Testis (tissue), 3 donors: ENCODE measurements around the gene DLEC1. TPM values are rescaled to one million over a fixed set of nuclear protein-coding genes. Genes with fewer than 3 reads are reported as not detected.

Experiments
- DNase-seq: peaks from one replicate; pipeline ENCODE4 v3.0.0-alpha.2; 2019
- H3K27ac ChIP-seq, 2 donors: fragments of 200-600 bp; sonication (generic); one replicate each; pipeline ENCODE4 v1.5.1; 2019
- H3K27me3 ChIP-seq: fragments of 200-600 bp; sonication (generic); one replicate; pipeline ENCODE4 v1.5.1; 2019
- H3K36me3 ChIP-seq: fragments of 200-600 bp; sonication (generic); one replicate; pipeline ENCODE4 v1.5.1; 2017; ENCODE audit warnings: low read depth; ENCODE audit errors: missing control alignments
- H3K4me1 ChIP-seq: fragments of 200-600 bp; sonication (generic); one replicate; pipeline ENCODE4 v1.5.1; 2019
- H3K4me3 ChIP-seq, 2 donors: fragments of 200-600 bp; sonication (generic); one replicate each; pipeline ENCODE4 v1.5.1; 2017 to 2019
- H3K9me3 ChIP-seq: fragments of 200-600 bp; sonication (generic); one replicate; pipeline ENCODE4 v1.5.1; 2017
- POLR2A ChIP-seq: fragments of 450-650 bp; IDR thresholded peaks from one replicate; pipeline ENCODE4 v1.6.1; 2017; ENCODE audit warnings: antibody characterized with exemption, mild to moderate bottlenecking, moderate library complexity
- WGBS, 2 donors: methylation state at CpG; one replicate each; pipeline ENCODE4 v1.1.5; 2018; 5-methylcytosine and 5-hydroxymethylcytosine counted together
- intact Hi-C: fragments of 100-400 bp; cut with DNase I; formaldehyde crosslinking; loops from one replicate; pipeline ENCODE4 v1.15.1; 2023; ENCODE audit warnings: low total_unique reads
- polyA plus RNA-seq: library from polyadenylated mRNA; stranded (reverse); fragments of 350-450 nt; fragmentation: Illumina TruSeq; extraction: RNeasy Lipid Tissue Mini Kit (QIAGEN cat#74804); gene quantifications from one replicate; pipeline ENCODE4 v1.2.3, GENCODE V29; 2014; ENCODE audit warnings: low read depth, low replicate concordance; ENCODE audit not compliant: insufficient read depth
- total RNA-seq, 2 donors: library from RNA; depleted of rRNA; stranded (reverse); fragments of >200 nt; gene quantifications; one replicate each; pipeline ENCODE4 v1.2.3, GENCODE V29; 2016
- TF ChIP-seq, protein P1 (sequence below), 3 experiments: fragments of 450-650 bp in 2 of 3; fragments of 200-600 bp in 1 of 3; sonication (generic) in 1 of 3; IDR thresholded peaks; one replicate each; pipeline ENCODE4 v1.5.1; 2016 to 2019; ENCODE audit warnings: antibody characterized with exemption in 3 of 3, mild to moderate bottlenecking in 2 of 3, moderate library complexity in 1 of 3

Gene DLEC1
- total and polyA plus RNA-seq, 3 donors from 2014 or later = 32.3 to 40.8 (median 36.9) TPM

DNA sequence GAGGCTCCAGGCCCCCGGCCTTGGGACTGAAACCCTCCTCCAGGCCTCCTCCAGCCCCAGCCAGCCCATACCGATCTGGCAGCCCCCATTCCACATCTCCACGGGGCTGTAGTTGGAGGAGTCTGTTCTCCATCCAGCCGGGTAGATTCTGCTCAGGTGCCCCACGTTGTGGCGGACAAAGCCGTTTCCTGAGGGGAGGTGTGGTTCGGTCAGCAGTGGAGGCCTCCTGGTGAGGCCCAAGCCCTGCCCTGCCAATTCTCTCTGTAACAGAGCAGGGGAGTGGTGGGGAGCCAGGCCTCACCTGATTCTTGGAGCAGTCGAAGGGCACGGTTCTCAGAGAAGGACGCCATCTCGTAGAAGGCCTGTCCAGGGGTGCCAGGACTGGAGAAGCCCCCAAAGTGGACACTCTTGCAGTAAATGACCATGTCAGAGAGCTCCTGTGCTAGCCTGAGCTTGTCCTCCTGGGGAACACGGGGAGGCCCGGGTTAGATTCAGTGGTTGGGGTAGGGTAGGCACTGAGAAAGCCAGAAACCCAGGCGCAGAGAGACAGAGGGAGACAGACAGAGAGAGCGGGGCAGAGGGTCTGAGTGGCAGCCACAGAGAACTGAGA is 29.9 kb upstream of the DLEC1 start:
- no peak for TF ChIP-seq POLR2A
- TF ChIP-seq, protein P1, sequence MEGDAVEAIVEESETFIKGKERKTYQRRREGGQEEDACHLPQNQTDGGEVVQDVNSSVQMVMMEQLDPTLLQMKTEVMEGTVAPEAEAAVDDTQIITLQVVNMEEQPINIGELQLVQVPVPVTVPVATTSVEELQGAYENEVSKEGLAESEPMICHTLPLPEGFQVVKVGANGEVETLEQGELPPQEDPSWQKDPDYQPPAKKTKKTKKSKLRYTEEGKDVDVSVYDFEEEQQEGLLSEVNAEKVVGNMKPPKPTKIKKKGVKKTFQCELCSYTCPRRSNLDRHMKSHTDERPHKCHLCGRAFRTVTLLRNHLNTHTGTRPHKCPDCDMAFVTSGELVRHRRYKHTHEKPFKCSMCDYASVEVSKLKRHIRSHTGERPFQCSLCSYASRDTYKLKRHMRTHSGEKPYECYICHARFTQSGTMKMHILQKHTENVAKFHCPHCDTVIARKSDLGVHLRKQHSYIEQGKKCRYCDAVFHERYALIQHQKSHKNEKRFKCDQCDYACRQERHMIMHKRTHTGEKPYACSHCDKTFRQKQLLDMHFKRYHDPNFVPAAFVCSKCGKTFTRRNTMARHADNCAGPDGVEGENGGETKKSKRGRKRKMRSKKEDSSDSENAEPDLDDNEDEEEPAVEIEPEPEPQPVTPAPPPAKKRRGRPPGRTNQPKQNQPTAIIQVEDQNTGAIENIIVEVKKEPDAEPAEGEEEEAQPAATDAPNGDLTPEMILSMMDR (IDR thresholded peaks at IDR 0.05) = no peak
- Histone ChIP-seq H3K27me3 (no peaks in the 10 kb centered on the region), H3K4me3 (no peak overlapping the region), H3K9me3 (no peaks in the 10 kb centered on the region), H3K4me1 (peaks cover 22% of the 10 kb centered on the region), H3K36me3 (no peaks in the 10 kb centered on the region), H3K27ac (peak overlapping the region in 1 of 2 donors; percentile 7)
- no peak for DNase-seq
- intact Hi-C loops = loop anchor here (10.0 kb wide), 1 partner anchor 154 kb away; no protein-coding TSS in a partner anchor
- 76 to 92% methylated on average over 8 to 16 of the region's 16 CpGs for WGBS, 2 donors

DNA sequence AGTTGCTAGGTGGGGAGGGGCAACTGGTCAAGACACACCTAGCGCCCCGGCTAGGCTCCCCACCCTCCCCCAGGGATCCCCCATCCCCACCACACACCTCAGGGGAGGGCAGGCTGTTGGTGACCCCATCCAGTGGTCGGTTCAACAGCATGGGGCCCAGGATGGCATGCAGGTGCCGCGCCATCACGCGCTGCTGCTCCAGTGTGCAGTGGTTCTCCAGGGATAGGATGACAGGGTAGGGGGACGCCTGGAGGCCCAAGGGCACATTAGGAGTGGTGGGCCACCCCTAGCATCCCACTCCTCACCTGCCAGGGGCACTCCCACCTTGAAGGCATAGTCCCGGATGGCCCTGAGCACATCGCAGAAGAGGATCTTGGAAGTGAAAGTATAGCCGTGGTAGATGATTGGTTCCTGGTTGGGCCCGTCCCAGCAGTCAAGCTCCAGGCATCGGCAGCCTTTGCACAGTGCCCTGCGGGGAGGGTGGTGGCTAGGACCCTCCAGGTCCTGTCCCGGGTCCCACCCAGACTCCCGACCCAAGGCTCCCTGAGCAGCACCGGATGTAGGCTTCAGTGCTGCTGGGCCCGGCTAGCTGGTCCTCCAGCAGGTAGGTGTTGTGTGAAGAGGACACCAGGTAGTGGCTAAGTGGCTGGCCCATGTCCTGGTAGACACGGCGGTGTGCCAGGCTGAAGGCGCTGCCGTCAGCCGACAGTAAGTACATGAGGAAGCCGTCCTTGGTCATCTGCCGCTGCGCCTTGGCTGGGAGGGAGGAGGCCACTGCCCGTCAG is 29.0 kb upstream of the DLEC1 start:
- no peaks in the 10 kb centered on the region for H3K36me3 ChIP-seq
- intact Hi-C loops = loop anchor here (10.0 kb wide), 1 partner anchor 155 kb away; no protein-coding TSS in a partner anchor
- DNase-seq = no peak

DNA sequence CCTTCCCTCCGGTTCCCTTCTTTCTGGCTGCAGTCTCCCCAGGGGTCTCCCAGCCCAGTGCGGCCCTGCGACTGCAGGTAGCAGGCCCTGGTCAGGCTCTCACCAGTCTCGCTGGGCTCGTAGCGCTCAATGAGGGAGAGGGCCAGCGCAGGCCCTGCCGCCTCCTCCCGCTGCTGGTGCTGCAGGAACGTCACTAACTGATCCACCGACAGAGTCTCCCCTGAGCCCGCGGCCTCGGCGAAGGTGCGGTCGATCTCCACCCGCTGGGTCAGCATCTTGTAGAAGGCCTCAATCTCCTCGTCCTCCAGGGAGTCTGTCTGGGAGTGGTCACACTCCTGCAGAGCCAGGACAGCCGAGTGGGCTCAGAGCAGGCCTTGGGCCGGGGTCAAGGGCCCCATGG is 27.9 kb upstream of the DLEC1 start:
- TF ChIP-seq, protein P1 (IDR thresholded peaks at IDR 0.05) = no peak
- TF ChIP-seq POLR2A = no peak
- Histone ChIP-seq H3K27me3 (no peaks in the 10 kb centered on the region), H3K4me3 (no peak overlapping the region), H3K27ac (no peak overlapping the region), H3K9me3 (no peaks in the 10 kb centered on the region), H3K4me1 (peaks cover 2% of the 10 kb centered on the region), H3K36me3 (no peaks in the 10 kb centered on the region)
- WGBS, 2 donors = 94% methylated on average over 15 to 21 of the region's 21 CpGs
- intact Hi-C loops = no loop called here
- no peak for DNase-seq

More for the DNA sequence above, 29.0 kb upstream of the DLEC1 start:
- no peak for TF ChIP-seq POLR2A
- TF ChIP-seq, protein P1 (IDR thresholded peaks at IDR 0.05) = no peak
- 94 to 95% methylated on average over 12 to 21 of the region's 27 CpGs for WGBS, 2 donors
- Histone ChIP-seq H3K9me3 (no peaks in the 10 kb centered on the region), H3K27ac (no peak overlapping the region), H3K4me3 (no peak overlapping the region), H3K4me1 (peaks cover 13% of the 10 kb centered on the region), H3K27me3 (no peaks in the 10 kb centered on the region)

DNA sequence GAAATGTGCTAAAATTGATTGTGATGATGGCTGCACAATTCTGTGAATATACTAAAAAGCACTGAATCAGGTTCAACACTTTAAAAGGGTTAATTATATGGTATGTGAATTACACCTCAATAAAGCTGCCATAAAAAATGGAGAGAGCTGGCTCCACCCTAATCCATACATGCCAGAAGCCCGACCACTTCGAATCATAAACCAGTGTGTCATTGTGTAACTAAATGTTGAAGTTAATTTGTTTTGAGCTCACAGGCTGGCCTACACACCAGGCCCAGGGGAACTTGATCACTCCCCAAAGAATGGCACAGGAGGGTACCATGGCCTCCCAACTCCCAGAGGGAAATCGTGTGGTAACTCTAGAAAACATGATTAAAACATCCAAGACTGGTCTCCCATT is 23.5 kb upstream of the DLEC1 start:
- no peak for TF ChIP-seq POLR2A
- TF ChIP-seq, protein P1 (IDR thresholded peaks at IDR 0.05) = no peak
- no peak for DNase-seq
- WGBS, 2 donors = 79 to 88% methylated on average over 3 of the region's 3 CpGs
- Histone ChIP-seq H3K27me3 (no peaks in the 10 kb centered on the region), H3K27ac (no peak overlapping the region), H3K4me1 (peaks cover 15% of the 10 kb centered on the region), H3K4me3 (no peak overlapping the region), H3K36me3 (no peaks in the 10 kb centered on the region), H3K9me3 (no peaks in the 10 kb centered on the region)
- intact Hi-C loops = no loop called here
